ENCODE data around the gene RTP5.

The RTP5 gene

DNA sequence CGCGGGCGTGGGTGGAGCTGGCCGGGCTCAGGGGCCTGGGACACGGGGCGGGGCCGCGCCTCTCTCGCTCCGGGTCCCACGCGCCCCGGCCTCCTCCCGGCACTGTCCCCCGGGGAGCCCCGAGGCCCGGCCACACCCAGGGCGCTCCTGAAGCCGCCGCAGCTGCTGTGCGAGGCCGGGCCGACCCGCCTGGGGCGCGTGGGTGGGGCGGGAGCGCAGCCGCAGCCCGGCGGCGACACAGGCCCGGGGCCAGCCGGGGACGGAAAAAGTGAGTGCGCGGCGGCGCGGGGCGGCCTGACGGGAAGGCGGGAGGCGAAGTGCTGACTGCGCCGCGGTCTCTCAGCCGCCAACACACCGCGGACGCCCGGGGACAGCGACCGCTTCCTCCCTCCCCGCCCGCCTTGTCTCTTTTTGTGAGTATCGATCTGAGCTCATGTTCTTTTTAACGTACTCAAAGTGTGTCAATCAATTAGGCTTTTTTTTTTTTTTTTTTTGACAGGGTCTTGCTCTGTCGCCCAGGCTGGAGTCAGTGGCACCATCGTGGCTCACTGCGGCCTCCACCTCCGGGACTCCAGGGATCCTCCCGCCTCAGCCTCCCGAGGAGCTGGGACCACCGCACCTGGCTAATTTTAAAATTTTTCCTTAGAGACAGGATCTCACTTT lies 25.3 kb upstream of the RTP5 start:
- DNase-seq, result no peak

- no peak for DNase-seq
Measured at GRCh38 chr2:241844831-241845578, 24.5 kb upstream of the RTP5 start.

DNA sequence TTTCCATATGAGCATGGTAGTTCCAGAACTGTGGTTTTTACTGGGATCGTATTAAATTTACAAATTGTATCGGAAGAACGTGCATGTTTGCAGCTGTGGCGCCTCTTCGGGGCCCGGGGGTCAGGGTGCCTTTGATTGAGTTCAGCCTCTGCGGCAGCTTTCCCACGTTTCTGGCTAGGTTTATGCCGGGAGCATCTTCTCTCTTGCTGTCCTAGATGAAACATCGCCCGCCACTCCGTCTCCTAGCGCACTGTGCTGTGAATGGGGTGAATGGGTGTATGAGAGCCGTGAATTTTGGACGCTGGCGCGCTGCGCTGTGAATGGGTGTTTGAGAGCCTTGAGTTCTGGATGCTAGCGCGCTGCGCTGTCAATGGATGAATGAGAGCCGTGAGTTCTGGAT lies 23.1 kb upstream of the RTP5 start:
- no peak for DNase-seq

DNA sequence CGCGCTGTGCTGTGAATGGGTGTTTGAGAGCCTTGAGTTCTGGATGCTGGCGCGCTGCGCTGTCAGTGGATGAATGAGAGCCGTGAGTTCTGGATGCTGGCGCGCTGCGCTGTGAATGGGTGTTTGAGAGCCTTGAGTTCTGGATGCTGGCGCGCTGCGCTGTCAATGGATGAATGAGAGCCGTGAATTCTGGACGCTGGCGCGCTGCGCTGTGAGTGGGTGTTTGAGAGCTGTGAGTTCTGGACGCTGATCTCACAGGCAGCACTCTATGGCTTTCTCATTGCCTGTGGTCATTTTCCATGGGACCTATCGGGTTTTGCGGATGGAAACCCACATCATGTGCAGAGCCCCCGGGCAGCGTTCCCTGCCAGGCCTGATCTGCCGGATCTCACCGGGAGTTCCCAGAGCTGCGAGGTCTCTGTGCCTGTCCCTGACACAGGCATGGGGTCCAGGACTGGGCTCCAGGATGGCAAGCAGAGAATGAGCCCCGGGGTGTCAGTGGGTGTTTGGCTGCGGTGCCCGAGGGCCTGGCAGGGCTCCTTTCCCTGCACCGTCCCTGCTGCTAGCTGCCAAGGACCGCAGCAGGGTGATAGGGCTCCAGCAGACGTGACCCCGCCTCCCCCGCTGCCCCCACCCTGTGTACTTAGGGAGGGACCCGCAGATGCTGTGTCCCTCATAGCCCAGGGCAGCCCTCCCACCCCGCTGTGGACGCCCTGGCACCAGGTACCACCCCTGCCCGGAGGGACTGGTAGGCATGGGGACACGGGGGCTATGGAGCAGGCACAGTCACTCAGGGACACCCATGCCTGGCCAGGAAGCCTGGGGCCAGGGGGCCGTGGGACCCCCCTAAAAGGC lies 20.5 kb upstream of the RTP5 start:
- no peak for DNase-seq

GRCh38 chr2:241849616-241850543 lies 19.6 kb upstream of the RTP5 start:
- no peak for DNase-seq

DNA sequence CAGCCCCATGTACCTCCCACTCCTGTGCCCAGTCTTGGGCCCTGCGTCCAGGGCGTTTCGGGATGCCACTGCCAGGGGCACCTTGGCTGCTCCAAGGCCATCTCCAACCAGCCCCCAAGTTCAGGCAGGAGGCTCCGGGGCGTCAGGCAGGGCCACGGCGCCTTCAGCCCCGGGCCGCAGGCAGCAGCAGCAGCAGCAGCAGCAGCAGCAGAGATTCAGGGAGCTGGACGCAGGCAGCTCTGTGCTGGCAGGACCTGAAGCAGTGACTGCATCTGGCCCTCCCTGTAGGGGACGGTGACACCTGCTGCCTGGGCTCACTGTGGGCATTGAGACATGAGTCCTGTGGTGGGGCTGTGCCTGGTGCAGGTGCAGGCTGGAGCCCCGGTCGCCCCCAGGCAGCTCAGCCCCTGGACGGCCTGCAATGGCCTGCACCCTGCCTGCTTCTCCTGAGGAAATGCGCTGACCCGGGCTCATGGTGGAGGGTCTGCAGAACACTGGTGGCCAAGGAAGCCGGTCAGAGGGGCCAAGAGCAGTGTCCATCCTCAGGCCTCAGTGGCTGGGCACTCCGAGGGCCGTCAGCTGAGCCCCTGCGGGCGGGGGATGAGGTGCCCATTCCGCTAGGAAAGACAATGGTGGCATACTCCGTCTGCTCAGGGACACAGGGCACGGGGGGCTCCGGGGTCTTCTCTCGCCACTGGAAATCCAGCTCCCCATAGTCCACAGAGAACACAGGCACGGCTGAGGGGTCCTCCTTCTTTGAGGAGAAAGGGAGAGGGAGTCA lies 18.8 kb upstream of the RTP5 start:
- DNase-seq, result no peak

DNA sequence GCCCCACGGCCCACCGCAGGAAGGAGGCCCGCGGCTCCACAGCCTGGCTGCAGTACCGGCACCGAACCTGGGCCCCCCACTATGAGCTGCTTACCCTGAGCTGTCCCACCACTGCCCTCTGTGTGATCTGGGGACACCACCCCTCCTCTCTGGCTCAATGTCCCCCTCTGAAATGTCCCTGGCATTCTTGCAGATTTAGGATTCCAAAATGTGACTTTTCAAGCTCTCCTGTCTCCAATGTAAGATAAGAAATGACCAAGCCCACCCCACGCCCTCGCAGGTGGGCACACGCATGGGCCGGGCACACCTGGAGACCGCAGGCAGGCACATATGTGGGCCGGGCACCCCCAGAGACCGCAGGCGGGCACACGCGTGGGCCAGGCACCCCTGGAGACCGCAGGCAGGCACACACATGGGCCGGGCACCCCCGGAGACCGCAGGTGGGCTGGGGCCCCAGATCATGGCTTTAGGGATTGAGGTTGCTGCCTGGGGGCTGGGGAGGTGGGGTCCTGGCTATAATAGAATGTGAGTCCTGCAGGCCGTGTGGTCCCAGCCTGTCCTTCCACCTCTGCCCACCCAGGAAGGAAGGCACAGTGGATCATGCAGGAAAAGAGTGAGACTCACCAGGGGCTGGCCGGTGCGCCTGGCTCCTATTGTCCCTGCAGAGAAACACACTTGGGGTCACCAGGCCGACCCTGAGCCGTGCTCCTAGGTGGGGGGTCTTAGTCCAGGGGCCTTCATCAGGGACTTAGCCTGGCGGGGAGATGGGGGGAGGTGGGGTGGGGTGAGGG lies 18.0 kb upstream of the RTP5 start:
- no peak for DNase-seq

GRCh38 chr2:241852116-241852980 lies 17.2 kb upstream of the RTP5 start:
- no peak for DNase-seq

GRCh38 chr2:241852981-241853631 lies 16.4 kb upstream of the RTP5 start:
- DNase-seq, result no peak

DNA sequence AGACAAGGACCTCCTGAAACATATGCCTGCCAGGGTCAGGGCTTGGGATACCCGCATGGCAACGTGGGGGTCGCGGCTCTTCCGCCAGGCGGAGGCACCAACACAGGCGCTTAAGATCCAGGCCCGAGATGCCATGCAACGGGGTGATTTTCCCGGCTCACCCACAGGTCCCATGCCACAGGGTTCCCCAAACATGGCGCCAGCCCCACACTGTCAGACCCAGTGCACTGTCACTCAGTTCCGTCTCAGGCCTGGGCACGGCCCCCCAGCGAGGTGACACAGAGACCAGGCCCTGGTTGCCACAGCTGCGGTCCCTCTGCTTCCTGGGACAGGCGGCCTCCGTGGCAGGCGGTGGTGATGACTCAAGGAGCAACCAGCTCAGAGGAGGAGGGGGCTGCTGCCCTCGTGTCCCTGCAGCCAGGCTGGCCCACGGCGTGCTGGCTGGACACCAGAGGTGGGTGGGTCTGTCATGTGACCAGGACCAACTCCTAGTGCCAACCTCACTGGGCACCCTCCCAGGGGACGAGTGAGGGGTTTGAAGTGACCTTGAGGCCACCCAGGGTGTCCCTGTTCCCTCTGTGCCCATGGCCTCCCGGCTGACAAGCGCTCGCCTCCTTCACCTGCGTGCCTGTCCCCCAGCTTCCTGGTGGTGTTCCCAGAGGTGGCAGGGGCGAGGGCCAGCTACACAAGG lies 15.7 kb upstream of the RTP5 start:
- no peak for DNase-seq

DNA sequence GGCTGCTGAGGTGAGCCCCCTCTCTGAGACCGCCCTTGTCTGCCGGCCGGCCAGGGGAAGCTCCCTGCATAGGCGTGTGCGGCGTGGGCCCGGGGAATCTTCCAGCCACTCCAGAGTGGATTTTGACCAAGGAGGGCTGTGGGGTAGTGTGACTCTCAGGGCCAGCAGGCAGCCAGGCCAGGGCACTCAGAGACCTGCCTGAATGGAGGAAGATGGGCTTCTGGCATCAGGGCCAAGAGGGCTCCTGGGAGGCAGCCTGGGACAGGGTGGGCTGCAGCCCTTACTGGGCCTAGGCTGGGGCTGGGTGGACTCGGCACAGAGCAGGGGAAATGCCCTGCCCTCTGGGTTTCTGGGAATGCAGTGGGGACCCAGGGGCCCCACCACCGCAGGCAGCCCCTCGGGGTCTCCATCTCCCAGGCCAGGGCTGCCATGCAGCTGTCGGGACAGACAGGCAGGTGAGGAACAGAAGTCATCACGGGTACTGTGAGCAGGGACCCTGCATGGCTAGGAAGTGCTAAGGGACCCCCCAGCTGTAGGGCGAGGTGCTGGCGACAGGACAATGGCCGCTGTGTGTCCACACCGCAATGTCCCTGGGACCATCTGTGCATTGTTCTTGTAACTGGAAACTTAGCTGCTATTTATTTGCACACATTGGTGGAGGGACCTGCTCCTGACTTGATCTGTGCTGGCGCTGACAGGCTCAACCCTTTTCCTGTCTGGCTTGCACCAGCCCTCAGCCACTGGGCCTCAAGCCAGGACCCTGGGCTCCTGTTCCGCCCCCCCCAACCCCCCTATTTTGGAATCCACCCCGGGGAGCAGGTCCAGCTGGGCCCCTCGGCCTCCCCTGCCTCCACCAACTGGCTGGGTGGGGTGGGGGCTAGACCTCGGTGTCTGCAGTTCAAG lies 14.9 kb upstream of the RTP5 start:
- no peak for DNase-seq

- no peak for DNase-seq
Measured at GRCh38 chr2:241855245-241855887, 14.2 kb upstream of the RTP5 start.

DNA sequence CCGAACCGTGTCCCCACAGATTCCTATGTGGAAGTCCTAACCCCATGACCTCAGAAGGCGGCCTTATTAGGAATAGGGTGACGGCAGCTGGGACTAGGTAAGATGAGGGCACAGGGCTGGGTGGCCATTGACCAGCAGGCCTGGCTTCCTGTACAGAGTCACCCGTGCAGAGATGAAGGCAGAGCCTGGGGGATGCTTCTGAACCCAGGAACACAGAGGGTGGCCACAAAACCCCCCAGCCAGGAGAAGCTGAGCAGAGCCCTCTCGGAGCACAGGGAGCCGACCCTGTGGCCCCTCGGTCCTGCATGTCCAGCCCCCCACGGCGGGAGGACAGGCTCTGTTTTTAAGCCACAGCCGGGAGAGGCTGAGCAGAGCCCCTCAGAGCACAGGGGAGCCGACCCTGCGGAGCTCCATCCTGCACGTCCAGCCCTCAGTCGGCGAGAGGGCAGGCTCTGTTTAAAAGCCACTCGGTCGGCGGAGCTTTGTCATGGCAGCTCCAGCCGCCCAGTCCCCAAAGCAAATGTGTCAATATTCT lies 13.6 kb upstream of the RTP5 start:
- no peak for DNase-seq

GRCh38 chr2:241857041-241857541 lies 12.4 kb upstream of the RTP5 start:
- DNase-seq, result no peak

DNA sequence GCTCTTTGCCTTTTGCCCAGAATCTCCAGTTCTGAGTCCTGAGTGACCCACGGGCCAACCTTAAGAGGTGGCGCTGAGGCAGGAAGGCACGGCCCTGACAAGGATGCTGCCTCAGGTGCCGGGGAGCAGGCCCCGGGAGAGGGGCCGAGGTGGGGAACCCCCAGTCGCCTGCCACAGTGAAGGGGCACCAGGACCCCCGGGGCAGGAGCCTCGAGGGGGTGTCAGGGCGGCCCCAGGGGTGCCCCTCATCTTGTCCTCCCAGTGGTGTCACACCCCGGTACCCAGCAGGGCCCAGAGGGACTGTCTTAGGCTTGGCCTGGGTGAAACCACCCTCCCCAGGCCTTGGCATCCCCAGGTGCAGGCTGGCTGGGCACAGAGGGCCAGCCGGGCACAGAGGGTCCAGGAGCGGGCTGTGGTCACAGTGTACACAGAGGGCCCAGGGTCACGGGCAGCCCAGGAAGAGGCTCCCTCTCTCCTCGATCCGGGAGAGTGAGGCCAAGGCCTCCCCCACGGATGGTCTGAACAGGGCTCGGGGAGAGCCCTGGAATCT lies 11.9 kb upstream of the RTP5 start:
- no peak for DNase-seq

Data from NCI-H1105 (cell line).